ENCODE results near the gene ADAMTS13. TPM values are rescaled to one million over a fixed set of nuclear protein-coding genes. Genes with fewer than 3 reads are reported as not detected.

Gene ADAMTS13
- total and polyA plus RNA-seq, 4 experiments from 2014 or later = 1.5 to 1.7 TPM; not detected in 2

Other genes starting within 250 kb of the ADAMTS13 start
- gene OBP2B, start 213.1 kb upstream of the ADAMTS13 start, total RNA-seq = not detected
- not detected for gene OBP2B, start 213.1 kb upstream of the ADAMTS13 start, polyA plus RNA-seq
- under 1 TPM in 1 of 2 experiments, not detected in 1; 0.29 TPM for gene ABO, start 147.2 kb upstream of the ADAMTS13 start, total RNA-seq
- gene ABO, start 147.2 kb upstream of the ADAMTS13 start, polyA plus RNA-seq = 1 to 10 TPM; 1.2 to 1.7 TPM
- 10 to 100 TPM; 28.6 to 28.9 TPM for gene SURF6, start 86.2 kb upstream of the ADAMTS13 start, total RNA-seq
- 10 to 100 TPM in 1 of 2 donors, 1 to 10 TPM in 1; 2.3 to 13.4 TPM for gene SURF6, start 86.2 kb upstream of the ADAMTS13 start, polyA plus RNA-seq
- gene MED22, start 74.2 kb upstream of the ADAMTS13 start, total RNA-seq = 10 to 100 TPM; 40.2 to 42.8 TPM
- 10 to 100 TPM in 1 of 2 donors, 1 to 10 TPM in 1; 8.1 to 16.0 TPM for gene MED22, start 74.2 kb upstream of the ADAMTS13 start, polyA plus RNA-seq
- 1,000 to 10,000 TPM; 2,104 to 2,268 TPM for gene RPL7A, start 74.1 kb upstream of the ADAMTS13 start, total RNA-seq
- 1,000 to 10,000 TPM in 1 of 2 donors, 100 to 1,000 TPM in 1; 794 to 1,144 TPM for gene RPL7A, start 74.1 kb upstream of the ADAMTS13 start, polyA plus RNA-seq
- 10 to 100 TPM; 54.3 to 61.1 TPM for gene SURF1, start 65.9 kb upstream of the ADAMTS13 start, total RNA-seq
- gene SURF1, start 65.9 kb upstream of the ADAMTS13 start, polyA plus RNA-seq = 100 to 1,000 TPM; 105 to 114 TPM
- 10 to 100 TPM; 19.5 to 19.8 TPM for gene SURF2, start 65.8 kb upstream of the ADAMTS13 start, total RNA-seq
- gene SURF2, start 65.8 kb upstream of the ADAMTS13 start, polyA plus RNA-seq = 10 to 100 TPM; 29.7 to 46.7 TPM
- 100 to 1,000 TPM; 103 to 110 TPM for gene SURF4, start 46.3 kb upstream of the ADAMTS13 start, total RNA-seq
- gene SURF4, start 46.3 kb upstream of the ADAMTS13 start, polyA plus RNA-seq = 100 to 1,000 TPM; 156 to 264 TPM
- gene STKLD1, start 46.0 kb upstream of the ADAMTS13 start, total RNA-seq = 1 to 10 TPM; 1.4 to 2.1 TPM
- 1 to 10 TPM in 1 of 2 donors, not detected in 1; 1.5 TPM for gene STKLD1, start 46.0 kb upstream of the ADAMTS13 start, polyA plus RNA-seq
- gene REXO4, start 4.4 kb upstream of the ADAMTS13 start, total RNA-seq = 10 to 100 TPM; 38.7 to 39.0 TPM
- 10 to 100 TPM; 10.7 to 25.2 TPM for gene REXO4, start 4.4 kb upstream of the ADAMTS13 start, polyA plus RNA-seq
- gene CACFD1, start 37.6 kb downstream of the ADAMTS13 start, total RNA-seq = 1 to 10 TPM; 2.5 to 2.6 TPM
- 1 to 10 TPM; 2.9 to 3.4 TPM for gene CACFD1, start 37.6 kb downstream of the ADAMTS13 start, polyA plus RNA-seq
- 1 to 10 TPM; 1.6 to 2.5 TPM for gene SLC2A6, start 56.7 kb downstream of the ADAMTS13 start, total RNA-seq
- 1 to 10 TPM in 1 of 2 donors, under 1 TPM in 1; 0.41 to 1.1 TPM for gene SLC2A6, start 56.7 kb downstream of the ADAMTS13 start, polyA plus RNA-seq
- gene MYMK, start 102.6 kb downstream of the ADAMTS13 start, total RNA-seq = not detected
- gene MYMK, start 102.6 kb downstream of the ADAMTS13 start, polyA plus RNA-seq = not detected
- under 1 TPM; 0.09 to 0.17 TPM for gene ADAMTSL2, start 112.3 kb downstream of the ADAMTS13 start, total RNA-seq
- under 1 TPM in 1 of 2 donors, not detected in 1; 0.07 TPM for gene ADAMTSL2, start 112.3 kb downstream of the ADAMTS13 start, polyA plus RNA-seq
- not detected for gene FAM163B, start 187.0 kb downstream of the ADAMTS13 start, total RNA-seq
- not detected for gene FAM163B, start 187.0 kb downstream of the ADAMTS13 start, polyA plus RNA-seq
- under 1 TPM; 0.08 to 0.09 TPM for gene DBH, start 214.0 kb downstream of the ADAMTS13 start, total RNA-seq
- under 1 TPM in 1 of 2 donors, not detected in 1; 0.18 TPM for gene DBH, start 214.0 kb downstream of the ADAMTS13 start, polyA plus RNA-seq

Measured in CD4-positive, alpha-beta memory T cell (primary cell).